H1 (cell line): Measurements from ENCODE around the gene ATP2A3. TPM values are rescaled to one million over a fixed set of nuclear protein-coding genes. Genes with fewer than 3 reads are reported as not detected.

Experiments used
- CTCF ChIA-PET: fragments of 300-600 bp; sonication (Branson Sonifier 250); formaldehyde crosslinking; loops from one replicate; lab custom pipeline; 2021; ENCODE audit not compliant: partially characterized antibody; lab: Charles Lee
- POLR2A ChIA-PET: fragments of 300-600 bp; sonication (Branson Sonifier 250); formaldehyde crosslinking; loops from one replicate; lab custom pipeline; 2021; ENCODE audit warnings: inconsistent platforms; ENCODE audit not compliant: partially characterized antibody; lab: Charles Lee
- DNase-seq, 2 experiments: peaks; one replicate each; pipeline versions ENCODE4 v3.0.0 to v3.0.0-alpha.2; 2010 to 2022; ENCODE audit warnings: low spot score in 2 of 2, low read depth in 1 of 2, mixed read lengths in 1 of 2
- FAIRE-seq: peaks from 2 replicates; lab custom pipeline; 2011; peaks lifted over from hg19 to GRCh38; lab: Jason Lieb, UNC
- H2AFZ ChIP-seq: 2 replicates; pipeline ENCODE4 v1.8.1; 2012; ENCODE audit warnings: low read length, inconsistent platforms
- H2AK5ac ChIP-seq: 2 replicates; pipeline ENCODE4 v1.6.1; 2013; ENCODE audit warnings: low read depth, low read length
- H2BK120ac ChIP-seq: replicated peaks from 2 replicates; pipeline ENCODE3; 2013; ENCODE audit warnings: low read depth, low read length, inconsistent platforms
- H2BK12ac ChIP-seq: 2 replicates; pipeline ENCODE4 v1.6.1; 2013; ENCODE audit warnings: low read depth, low read length
- H2BK15ac ChIP-seq: 2 replicates; pipeline ENCODE4 v1.6.1; 2013; ENCODE audit warnings: low read length
- H2BK20ac ChIP-seq: 2 replicates; pipeline ENCODE4 v1.6.1; 2013; ENCODE audit warnings: low read length
- H2BK5ac ChIP-seq: 2 replicates; pipeline ENCODE4 v1.6.1; 2013; ENCODE audit warnings: low read depth, low read length
- H3K14ac ChIP-seq: 2 replicates; pipeline ENCODE4 v1.6.1; 2013; ENCODE audit warnings: inconsistent platforms; ENCODE audit not compliant: insufficient read length
- H3K18ac ChIP-seq: 2 replicates; pipeline ENCODE4 v1.6.1; 2013; ENCODE audit warnings: low read length; ENCODE audit errors: extremely low read depth
- H3K23ac ChIP-seq: 2 replicates; pipeline ENCODE4 v1.6.1; 2013; ENCODE audit warnings: inconsistent platforms; ENCODE audit not compliant: insufficient read length
- H3K23me2 ChIP-seq: 2 replicates; pipeline ENCODE4 v1.6.1; 2013; ENCODE audit warnings: low read depth, low read length
- H3K27ac ChIP-seq: 2 replicates; pipeline ENCODE4 v1.6.1; 2011; ENCODE audit warnings: low read depth, low read length, inconsistent platforms
- H3K27me3 ChIP-seq, 4 experiments: replicated peaks in 1 of 4; 1 replicate in 1 of 4; 2 replicates in 3 of 4; pipeline versions ENCODE4 v1.6.1 to v1.8.1; 2011 to 2013; ENCODE audit warnings: low read length in 3 of 4, mild to moderate bottlenecking in 3 of 4, inconsistent platforms in 2 of 4, mixed read lengths in 2 of 4, moderate library complexity in 1 of 4; ENCODE audit not compliant: control insufficient read depth in 3 of 4, insufficient read depth in 3 of 4; ENCODE audit errors: extremely low read depth in 1 of 4
- H3K36me3 ChIP-seq, 4 experiments: 2 replicates each; pipeline versions ENCODE4 v1.6.1 to v1.8.1; 2011 to 2013; ENCODE audit warnings: mild to moderate bottlenecking in 4 of 4, low read length in 3 of 4, moderate library complexity in 2 of 4, control low read depth in 1 of 4, inconsistent platforms in 1 of 4; ENCODE audit not compliant: insufficient read depth in 4 of 4, control insufficient read depth in 2 of 4
- H3K4ac ChIP-seq: replicated peaks from 2 replicates; pipeline ENCODE3; 2013; ENCODE audit warnings: low read length, low read depth, mixed read lengths, inconsistent platforms; ENCODE audit not compliant: insufficient read length
- H3K4me1 ChIP-seq, 4 experiments: replicated peaks in 1 of 4; 1 replicate in 1 of 4; 2 replicates in 3 of 4; pipeline versions ENCODE4 v1.6.1 to v1.8.1; 2011 to 2013; ENCODE audit warnings: low read length in 3 of 4, inconsistent platforms in 2 of 4, mixed read lengths in 1 of 4; ENCODE audit not compliant: insufficient read depth in 4 of 4, control insufficient read depth in 3 of 4
- H3K4me2 ChIP-seq, 2 experiments: 2 replicates each; pipeline versions ENCODE4 v1.6.1 to v1.8.1; 2011 to 2013; ENCODE audit warnings: low read depth in 2 of 2, low read length in 2 of 2, control low read depth in 1 of 2, inconsistent platforms in 1 of 2, mild to moderate bottlenecking in 1 of 2; ENCODE audit not compliant: insufficient read depth in 1 of 2
- H3K4me3 ChIP-seq, 4 experiments: fragments of 200-600, 300-600 bp in 1 of 4; sonication (generic), shearing (Covaris generic), sonication (Bioruptor Twin) in 1 of 4; 2 replicates each; pipeline versions ENCODE4 v1.5.1 to v1.8.1; 2011 to 2016; ENCODE audit warnings: low read length in 4 of 4, low read depth in 3 of 4, control low read depth in 2 of 4, inconsistent platforms in 2 of 4, mild to moderate bottlenecking in 2 of 4, mixed read lengths in 1 of 4, moderate library complexity in 1 of 4; ENCODE audit not compliant: insufficient read depth in 2 of 4; ENCODE audit errors: extremely low read depth in 1 of 4
- H3K56ac ChIP-seq: replicated peaks from 2 replicates; pipeline ENCODE3; 2013; ENCODE audit warnings: low read depth, mild to moderate bottlenecking, mixed read lengths, low read length, inconsistent platforms; ENCODE audit not compliant: insufficient read length
- H3K79me1 ChIP-seq: 2 replicates; pipeline ENCODE4 v1.6.1; 2013; ENCODE audit warnings: low read depth, low read length, control low read depth
- H3K79me2 ChIP-seq, 2 experiments: 2 replicates each; pipeline versions ENCODE4 v1.6.1 to v1.8.1; 2012 to 2013; ENCODE audit warnings: low read length in 2 of 2, mild to moderate bottlenecking in 2 of 2, inconsistent platforms in 1 of 2; ENCODE audit not compliant: insufficient read depth in 2 of 2, control insufficient read depth in 1 of 2
- H3K9ac ChIP-seq, 4 experiments: replicated peaks in 1 of 4; 1 replicate in 1 of 4; 2 replicates in 3 of 4; pipeline versions ENCODE4 v1.6.1 to v1.8.1; 2011 to 2013; ENCODE audit warnings: low read depth in 3 of 4, low read length in 3 of 4, control low read depth in 2 of 4, mild to moderate bottlenecking in 2 of 4, moderate library complexity in 2 of 4, inconsistent platforms in 1 of 4; ENCODE audit errors: extremely low read depth in 1 of 4
- H3K9me3 ChIP-seq, 2 experiments: 2 replicates each; pipeline versions ENCODE4 v1.6.1 to v1.8.1; 2012 to 2013; ENCODE audit warnings: mild to moderate bottlenecking in 2 of 2, moderate library complexity in 2 of 2, control low read depth in 1 of 2, inconsistent platforms in 1 of 2, low read depth in 1 of 2, low read length in 1 of 2, mixed read lengths in 1 of 2; ENCODE audit not compliant: insufficient read depth in 2 of 2
- H4K20me1 ChIP-seq, 2 experiments: replicated peaks in 1 of 2; 2 replicates each; pipeline versions ENCODE3 to v1.8.1; 2011 to 2013; ENCODE audit warnings: inconsistent platforms in 2 of 2, low read length in 2 of 2, mild to moderate bottlenecking in 1 of 2; ENCODE audit not compliant: insufficient read depth in 2 of 2, control insufficient read depth in 1 of 2
- H4K5ac ChIP-seq: 2 replicates; pipeline ENCODE4 v1.6.1; 2013; ENCODE audit warnings: low read length, low read depth, mixed read lengths, inconsistent platforms; ENCODE audit not compliant: insufficient read length
- H4K8ac ChIP-seq: 2 replicates; pipeline ENCODE4 v1.8.0; 2013; ENCODE audit warnings: mild to moderate bottlenecking, moderate library complexity, low read length, inconsistent platforms; ENCODE audit not compliant: insufficient read depth; ENCODE audit errors: extremely low read depth
- H4K91ac ChIP-seq: replicated peaks from 2 replicates; pipeline ENCODE3; 2013; ENCODE audit warnings: low read length, mixed read lengths, inconsistent platforms; ENCODE audit not compliant: insufficient read length
- BACH1 ChIP-seq: IDR thresholded peaks from 2 replicates; pipeline ENCODE4 v1.6.1; 2012; ENCODE audit warnings: low read length, improper control_type of control experiment
- CBX8 ChIP-seq: fragments of 300-800, 300-1000 bp; sonication (generic); IDR thresholded peaks from 2 replicates; pipeline ENCODE4 v1.7.1; 2016; ENCODE audit warnings: low read depth, low read length, borderline replicate concordance
- CEBPB ChIP-seq: IDR thresholded peaks from 2 replicates; pipeline ENCODE4 v1.6.1; 2012; ENCODE audit warnings: low read depth, low read length
- CREB1 ChIP-seq: IDR thresholded peaks from 2 replicates; pipeline ENCODE4 v1.6.1; 2012; ENCODE audit warnings: inconsistent platforms
- EGR1 ChIP-seq: IDR thresholded peaks from 2 replicates; pipeline ENCODE4 v1.6.1; 2011; ENCODE audit warnings: low read depth, low read length, borderline replicate concordance
- HDAC6 ChIP-seq: IDR thresholded peaks from one replicate; pipeline ENCODE4 v1.7.1; 2012; ENCODE audit warnings: low read depth, mild to moderate bottlenecking, inconsistent platforms, low read length, moderate library complexity
- KDM1A ChIP-seq: fragments of 200-600, 300-600 bp; sonication (generic); IDR thresholded peaks from 2 replicates; pipeline ENCODE4 v1.7.1; 2016; ENCODE audit warnings: mild to moderate bottlenecking, low read length, borderline replicate concordance
- POLR2A ChIP-seq, 2 experiments: IDR thresholded peaks; 1 replicate in 1 of 2; 2 replicates in 1 of 2; pipeline ENCODE4 v1.6.1; 2011; ENCODE audit warnings: low read depth in 2 of 2, low read length in 2 of 2, mild to moderate bottlenecking in 2 of 2; ENCODE audit errors: control extremely low read depth in 1 of 2
- RAD21 ChIP-seq, 2 experiments: IDR thresholded peaks in 1 of 2; conservative IDR thresholded peaks in 1 of 2; 2 replicates each; pipeline ENCODE4 v1.6.1; 2011; ENCODE audit warnings: low read depth in 2 of 2, low read length in 2 of 2, improper control_type of control experiment in 1 of 2, inconsistent platforms in 1 of 2, mild to moderate bottlenecking in 1 of 2, moderate library complexity in 1 of 2
- RNF2 ChIP-seq: fragments of 200-900, 300-1000 bp; sonication (generic); IDR thresholded peaks from 2 replicates; pipeline ENCODE4 v1.7.1; 2016; ENCODE audit warnings: borderline replicate concordance, low read depth, mild to moderate bottlenecking, antibody characterized with exemption, low read length; ENCODE audit not compliant: poor library complexity, severe bottlenecking; ENCODE audit errors: missing control alignments
- TEAD4 ChIP-seq: IDR thresholded peaks from 2 replicates; pipeline ENCODE4 v1.6.1; 2012; ENCODE audit warnings: low read depth, low read length, inconsistent platforms, mixed read lengths
- YY1 ChIP-seq: IDR thresholded peaks from 2 replicates; pipeline ENCODE4 v1.6.1; 2011; ENCODE audit warnings: low read depth, mild to moderate bottlenecking, low read length
- WGBS, 2 experiments: shearing (Covaris generic) in 1 of 2; methylation state at CpG; one replicate each; pipeline versions ENCODE4 v1.1.6 to v1.1.7; 2013 to 2015; ENCODE audit warnings: low lambda C conversion rate in 2 of 2, mixed read lengths in 2 of 2, inconsistent platforms in 1 of 2, low coverage in 1 of 2, missing lambda C conversion rate in 1 of 2; ENCODE audit not compliant: insufficient replicate concordance in 2 of 2, insufficient coverage in 1 of 2, insufficient read length in 1 of 2; ENCODE audit errors: extremely low coverage in 1 of 2, missing lambda C conversion rate in 1 of 2; 5-methylcytosine and 5-hydroxymethylcytosine counted together
- polyA plus RNA-seq, 7 experiments: library from polyadenylated mRNA; depleted of rRNA in 3 of 7; stranded (reverse) in 5 of 7; unstranded in 2 of 7; fragments of >200 nt in 5 of 7; fragments of 200-250 nt in 2 of 7; gene quantifications; 1 replicate in 5 of 7; 2 replicates in 1 of 7; 4 replicates in 1 of 7; pipeline versions ENCODE4 v1.2.1 to v1.2.3, GENCODE V29; 2011 to 2013; ENCODE audit warnings: missing spikeins in 2 of 7, mixed read lengths in 2 of 7
- total RNA-seq: library from RNA; stranded (reverse); fragmentation: NEBNext Ultra II Directional; extraction: Animal tissue kit (Norgen Biotek cat#: 25700); gene quantifications from 2 replicates; pipeline ENCODE4 v1.2.1, GENCODE V29; 2021
- TF ChIP-seq, protein P1 (sequence below): IDR thresholded peaks from 2 replicates; pipeline ENCODE4 v1.6.1; 2012; ENCODE audit warnings: inconsistent platforms

ATP2A3 gene
- total and polyA plus RNA-seq, 2 of the 8 experiments (the other 6 are each of a cell fraction or from before 2014, with no cell fraction given), result 18.4 to 32.5 TPM

GRCh38 chr17:3909257-3909656, 55.0 kb downstream of the ATP2A3 start:
- no peak overlapping the region for H3K23ac ChIP-seq
- no peak overlapping the region for H3K4me2 ChIP-seq
- H3K18ac ChIP-seq, result no peak overlapping the region
- peaks cover 0 to 18% (median 11%) of the 10 kb centered on the region in 4 experiments; a peak in 5 of 7 replicates for H3K4me1 ChIP-seq
- no peaks in the 10 kb centered on the region for H3K9me3 ChIP-seq
- H4K8ac ChIP-seq, result no peak overlapping the region
- no peaks in the 10 kb centered on the region for H4K20me1 ChIP-seq
- H2BK12ac ChIP-seq, result no peak overlapping the region
- H3K14ac ChIP-seq, result no peak overlapping the region
- no peak overlapping the region for H4K5ac ChIP-seq
- 92% methylated on average over 12 of the region's 12 CpGs; no CpG with 5 or more reads in 1 of the 2 experiments for WGBS, 2 experiments
- no peak overlapping the region for H3K56ac ChIP-seq
- no peak overlapping the region for H2BK20ac ChIP-seq
- no peak overlapping the region for H2AFZ ChIP-seq
- no peak for TF ChIP-seq POLR2A (IDR thresholded peaks at IDR 0.05; ENCODE audit: control extremely low read depth in 1 of 2, low read depth in 2 of 2, low read length in 2 of 2)
- no peak for TF ChIP-seq RAD21 (IDR thresholded peaks at IDR 0.05 in 1 of 2, conservative IDR thresholded peaks at IDR 0.05 in 1 of 2; ENCODE audit: low read depth in 2 of 2, low read length in 2 of 2)
- no peak for TF ChIP-seq CEBPB
- no peak for TF ChIP-seq CBX8
- no peak for TF ChIP-seq KDM1A
- TF ChIP-seq TEAD4, result no peak
- TF ChIP-seq YY1, result no peak
- TF ChIP-seq RNF2, result no peak
- TF ChIP-seq HDAC6, result no peak
- TF ChIP-seq CREB1, result no peak
- no peak for TF ChIP-seq BACH1
- TF ChIP-seq EGR1, result no peak
- TF ChIP-seq, protein P1, sequence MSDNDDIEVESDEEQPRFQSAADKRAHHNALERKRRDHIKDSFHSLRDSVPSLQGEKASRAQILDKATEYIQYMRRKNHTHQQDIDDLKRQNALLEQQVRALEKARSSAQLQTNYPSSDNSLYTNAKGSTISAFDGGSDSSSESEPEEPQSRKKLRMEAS, result no peak
- no peak overlapping the region for H4K91ac ChIP-seq
- H2BK5ac ChIP-seq, result no peak overlapping the region
- 0 out of 8 replicates have a peak, but pooled peaks cover 0 to 2% (median 0%) of the 10 kb centered on the region in 4 experiments for H3K36me3 ChIP-seq
- no peak overlapping the region for H2BK120ac ChIP-seq
- H2BK15ac ChIP-seq, result no peak overlapping the region
- H3K27me3 ChIP-seq, result no peaks in the 10 kb centered on the region
- no peaks in the 10 kb centered on the region for H3K79me1 ChIP-seq
- FAIRE-seq, result no peak
- no peak overlapping the region for H3K4ac ChIP-seq
- H3K79me2 ChIP-seq, result no peaks in the 10 kb centered on the region
- H3K27ac ChIP-seq, result no peak overlapping the region
- ChIA-PET POLR2A (no interaction called here), CTCF (interaction anchor here (0.8 to 13.2 kb wide), 3 partner anchors 18 to 64 kb away, joined by 3 to 131 read pairs (median 75); partner anchors contain the start of gene NCBP3)
- peaks cover 2% of the 10 kb centered on the region; the same call in 1 of the 2 replicates for H3K23me2 ChIP-seq
- no peak overlapping the region for H3K9ac ChIP-seq
- no peak overlapping the region for H3K4me3 ChIP-seq
- DNase-seq, result no peak
- H2AK5ac ChIP-seq, result no peak overlapping the region
